GM21390 (cell line): ENCODE results near the gene CTIF.
"Not testable (repeated sequence)": the region's sequence is repeated elsewhere in the genome, so short reads cannot be mapped to it uniquely, and the experiment has no call there.

Source experiments
- ATAC-seq: cut with Tn5 transposase; IDR thresholded peaks from one replicate; pipeline ENCODE4 v1.9.1; 2021; ENCODE audit not compliant: unreplicated experiment

The CTIF gene

DNA sequence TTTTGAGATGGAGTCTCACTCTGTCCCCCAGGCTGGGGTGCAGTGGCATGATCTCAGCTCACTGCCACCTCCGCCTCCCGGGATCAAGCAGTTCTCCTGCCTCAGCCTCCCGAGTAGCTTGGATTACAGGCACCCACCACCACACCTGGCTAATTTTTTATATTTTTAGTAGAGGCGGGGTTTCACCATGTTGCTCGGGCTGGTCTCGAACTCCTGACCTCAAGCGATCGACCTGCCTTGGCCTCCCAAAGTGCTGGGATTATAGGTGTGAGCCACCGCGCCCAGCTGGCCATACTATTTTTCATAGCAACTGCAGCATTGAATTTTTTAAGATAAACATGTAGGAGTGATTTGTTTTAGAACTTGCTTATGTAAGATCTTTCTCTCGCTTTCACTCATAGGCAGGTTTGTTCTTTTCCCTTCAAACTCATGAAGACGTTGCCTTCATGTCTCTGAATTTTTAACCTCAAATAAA is 273.2 kb downstream of the CTIF start:
- ATAC-seq: not testable (repeated sequence)

DNA sequence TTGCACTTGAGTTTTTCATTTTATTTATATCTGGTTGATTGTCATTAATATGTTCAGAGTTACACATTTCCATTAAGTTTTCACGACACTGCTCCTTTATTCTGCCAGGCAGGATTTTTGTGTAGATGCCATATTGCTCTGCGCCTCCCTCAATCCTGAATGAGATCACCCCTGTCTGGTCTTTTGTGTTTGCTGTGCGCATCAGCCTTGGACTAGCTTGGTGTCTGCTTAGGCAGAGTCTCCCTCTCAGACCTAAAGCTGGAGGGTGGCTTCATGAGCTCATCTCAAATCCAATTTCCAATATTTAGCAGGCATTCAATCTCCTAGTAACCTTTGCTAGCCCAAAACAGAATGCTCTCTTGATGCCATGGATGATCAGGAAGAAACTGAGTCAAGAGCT is 274.5 kb downstream of the CTIF start:
- no peak for ATAC-seq

DNA sequence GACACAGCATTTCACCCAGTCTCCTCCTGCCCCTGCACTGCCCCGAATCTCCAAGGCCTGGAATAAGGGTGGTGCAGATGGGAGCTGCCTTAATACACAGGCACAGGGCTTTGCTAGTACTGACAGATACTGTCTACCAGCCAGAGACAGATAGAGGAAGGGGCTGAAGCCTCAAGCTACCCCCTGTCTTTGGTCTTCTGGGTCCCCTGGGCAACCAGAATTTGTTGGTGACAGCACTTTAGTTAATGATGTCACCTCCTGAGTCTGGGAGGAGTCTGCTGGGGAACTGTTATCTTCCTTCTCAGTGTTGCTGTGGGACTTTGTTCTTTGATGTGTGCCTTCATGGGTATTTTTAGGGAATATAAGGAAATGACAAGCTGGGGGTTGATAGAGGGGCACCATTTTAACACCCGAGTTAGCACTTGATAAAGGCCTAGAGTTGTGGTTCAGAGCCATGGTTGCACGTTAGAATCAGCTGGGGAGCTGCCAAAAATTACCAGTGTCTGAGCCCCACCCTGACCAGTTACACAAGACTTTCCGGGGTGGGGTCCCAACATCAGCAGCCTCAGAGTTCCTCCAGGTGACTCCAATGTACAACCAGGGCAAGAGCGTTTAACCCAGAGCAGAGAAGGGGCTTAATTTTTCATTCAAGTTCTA is 275.1 kb downstream of the CTIF start:
- no peak for ATAC-seq

DNA sequence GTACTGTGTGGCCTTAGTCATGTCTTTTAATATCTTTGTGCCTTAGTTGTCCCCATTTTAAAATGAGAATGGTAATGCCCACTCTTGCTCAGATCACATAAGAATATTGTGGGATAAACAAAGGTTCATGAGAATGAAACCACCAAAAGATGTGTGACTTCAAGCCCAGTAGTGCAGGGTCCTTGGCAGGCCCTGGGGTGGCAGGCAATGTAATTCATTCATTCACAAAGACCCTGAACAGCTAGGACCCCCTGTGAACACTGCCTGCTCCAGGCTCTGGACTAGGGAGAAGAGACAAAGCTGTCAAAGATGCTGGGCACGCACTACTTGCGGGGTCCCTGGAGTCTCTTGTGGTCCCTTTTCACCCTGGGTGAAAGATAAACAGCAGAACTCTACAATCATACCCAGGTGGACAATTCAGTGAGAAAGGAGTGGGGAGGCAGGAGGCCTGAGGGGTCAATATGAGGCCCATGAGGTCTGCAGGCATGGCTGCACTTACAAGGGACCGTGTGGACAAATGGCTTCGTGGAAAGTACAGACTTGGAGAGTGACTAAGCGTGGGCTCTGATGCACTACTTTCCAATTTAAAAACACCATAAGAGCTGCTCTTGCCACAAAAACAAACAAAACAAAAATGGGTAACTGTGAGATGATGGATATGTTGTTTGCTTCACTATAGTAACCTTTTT is 275.8 kb downstream of the CTIF start:
- ATAC-seq: no peak

DNA sequence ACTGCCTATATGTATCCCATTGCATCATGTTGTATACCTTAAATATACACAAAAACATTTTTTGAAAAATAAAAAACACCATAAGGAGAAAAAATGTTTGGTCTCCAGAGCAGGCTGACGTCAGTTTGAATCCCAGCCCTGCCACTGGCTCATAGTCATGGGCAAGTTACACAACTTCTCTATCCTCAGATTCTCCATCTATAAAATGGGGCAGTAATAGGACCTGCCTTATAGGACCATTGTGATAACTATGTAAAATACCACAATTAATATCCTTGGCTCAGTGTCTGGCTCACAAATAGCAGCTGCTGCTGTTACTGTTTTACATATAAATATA is 276.3 kb downstream of the CTIF start:
- no peak for ATAC-seq

DNA sequence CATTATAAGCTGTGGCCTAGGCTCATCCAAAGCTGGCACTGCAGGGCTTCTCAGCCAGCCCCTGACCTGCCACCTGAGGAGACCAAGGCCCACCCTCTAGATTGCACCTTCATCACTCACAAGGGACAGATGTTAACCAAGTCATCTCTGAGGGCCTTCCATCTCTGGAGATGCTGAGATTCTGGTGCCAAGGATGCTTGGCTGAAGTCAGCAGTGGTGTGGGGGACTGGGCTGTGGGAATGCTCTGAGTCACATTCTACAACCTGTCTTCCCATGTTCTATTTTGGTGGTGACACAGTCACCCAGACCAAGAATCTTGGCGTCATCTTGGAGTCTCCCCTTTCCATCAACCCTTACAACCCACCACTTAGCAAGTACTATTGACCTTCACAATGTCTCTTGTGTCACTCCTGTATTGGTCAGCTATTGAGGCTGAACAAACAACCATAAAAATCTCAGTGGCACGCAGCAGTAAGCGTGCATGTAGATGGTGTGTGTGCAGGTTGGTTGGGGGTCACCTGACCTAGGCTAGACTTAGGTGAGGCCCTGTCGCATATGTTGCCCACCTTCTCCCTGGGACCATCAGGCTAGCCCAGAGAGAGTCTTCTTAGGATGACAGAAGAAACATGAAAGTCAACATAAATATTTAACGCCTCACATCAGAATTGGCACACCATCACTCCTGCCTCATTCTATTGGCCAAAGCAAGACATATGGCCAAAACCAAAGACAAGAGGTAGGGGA is 276.9 kb downstream of the CTIF start:
- ATAC-seq: no peak

DNA sequence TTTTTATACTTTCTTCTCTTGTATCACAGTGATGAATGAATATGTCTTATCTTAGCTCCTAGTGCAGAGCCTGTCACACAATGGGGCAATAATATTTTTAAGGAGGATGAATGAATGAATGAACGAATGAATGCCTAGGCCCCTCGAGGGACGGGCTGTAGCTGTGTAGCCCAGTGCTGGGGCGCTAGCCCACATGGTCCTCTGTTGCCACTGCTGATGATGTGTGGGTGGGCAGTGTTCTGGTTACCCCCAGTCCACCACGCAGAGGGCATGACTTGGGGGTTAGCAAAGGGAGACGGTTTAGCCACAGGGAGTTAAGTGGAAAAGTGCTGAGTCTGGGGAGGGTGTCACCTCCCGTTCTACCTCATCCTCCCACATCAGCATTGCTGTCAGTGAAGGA is 277.7 kb downstream of the CTIF start:
- ATAC-seq: no peak

DNA sequence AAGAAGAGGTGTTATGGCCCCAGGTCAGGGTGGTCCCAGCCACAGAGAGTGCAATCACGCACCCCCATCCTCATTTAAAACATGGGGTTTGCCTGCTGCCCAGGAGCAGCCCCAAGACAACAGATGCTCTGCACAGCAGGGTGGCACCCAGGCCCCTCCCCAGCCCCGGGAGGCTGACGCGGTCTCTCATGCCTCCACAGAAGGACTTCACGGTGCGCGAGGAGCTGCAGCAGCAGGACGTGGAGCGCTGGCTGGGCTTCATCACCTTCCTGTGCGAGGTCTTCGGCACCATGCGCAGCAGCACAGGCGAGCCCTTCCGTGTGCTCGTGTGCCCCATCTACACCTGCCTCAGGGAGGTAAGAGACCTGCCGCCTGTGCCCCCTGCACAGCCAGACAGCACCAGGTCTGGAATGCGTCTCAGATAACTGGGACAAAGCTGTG is 278.2 kb downstream of the CTIF start:
- ATAC-seq: no peak

DNA sequence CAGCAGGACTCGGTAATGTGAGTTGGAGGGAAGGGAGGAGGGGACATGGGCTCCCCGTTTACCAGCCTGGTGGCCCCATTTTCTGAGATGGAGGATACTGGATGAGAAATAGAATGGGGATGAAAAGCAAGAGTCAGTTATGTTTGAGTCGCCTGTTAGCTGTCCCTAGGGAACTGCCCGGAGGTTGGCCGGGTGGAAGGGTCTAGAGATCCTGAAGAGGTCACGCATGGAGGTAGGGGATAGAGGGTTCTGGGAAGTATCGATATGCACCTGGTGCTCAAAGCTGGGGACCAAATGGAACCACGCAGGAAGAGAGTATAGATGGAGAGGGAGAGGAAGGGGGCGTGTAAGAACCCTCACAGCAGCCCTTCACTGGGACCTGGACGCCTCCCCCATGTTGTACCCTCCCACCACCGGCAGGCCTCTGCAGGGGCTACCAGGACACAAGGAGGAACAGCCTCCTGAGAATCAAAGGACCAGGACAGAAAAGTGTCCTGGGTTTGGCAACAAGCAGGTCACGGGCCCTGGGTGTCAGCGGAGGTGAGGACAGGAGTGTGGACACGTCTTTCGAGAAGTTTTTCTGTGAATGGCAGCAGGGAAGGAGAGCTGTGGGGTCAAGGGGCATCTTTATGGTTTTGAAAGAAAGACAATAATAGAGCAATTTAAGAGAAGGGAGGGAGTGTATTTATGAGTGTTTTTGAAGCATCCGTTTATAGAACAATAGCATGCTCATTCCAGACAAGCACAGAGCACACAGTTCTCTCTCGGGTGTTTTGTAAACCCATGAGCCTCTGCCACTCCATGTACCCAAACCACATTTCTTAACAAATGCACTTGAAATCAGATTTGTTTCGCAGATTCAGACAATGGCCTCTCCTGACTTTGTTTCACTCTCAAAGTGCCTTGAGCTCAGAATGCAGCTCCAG is 279.8 kb downstream of the CTIF start:
- no peak for ATAC-seq

DNA sequence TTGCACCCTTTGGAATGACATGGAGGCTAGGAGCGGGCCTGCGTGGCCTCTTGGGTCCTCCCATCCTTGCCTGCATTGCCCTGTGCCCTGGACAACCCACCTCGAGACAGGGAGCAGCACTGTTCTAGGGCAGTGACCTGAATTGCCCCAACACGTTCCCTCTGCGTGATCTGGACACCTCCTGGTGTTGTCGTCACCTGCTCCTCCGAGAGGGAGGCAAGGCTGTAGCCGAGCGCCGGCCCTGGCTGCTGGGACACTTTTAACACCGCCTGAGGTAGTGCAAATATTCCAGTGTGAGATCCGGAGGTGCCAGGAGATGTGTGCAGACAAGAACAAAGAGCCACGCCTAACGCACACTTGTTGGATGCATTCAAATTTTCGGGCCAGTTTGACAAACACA is 280.4 kb downstream of the CTIF start:
- ATAC-seq: no peak

DNA sequence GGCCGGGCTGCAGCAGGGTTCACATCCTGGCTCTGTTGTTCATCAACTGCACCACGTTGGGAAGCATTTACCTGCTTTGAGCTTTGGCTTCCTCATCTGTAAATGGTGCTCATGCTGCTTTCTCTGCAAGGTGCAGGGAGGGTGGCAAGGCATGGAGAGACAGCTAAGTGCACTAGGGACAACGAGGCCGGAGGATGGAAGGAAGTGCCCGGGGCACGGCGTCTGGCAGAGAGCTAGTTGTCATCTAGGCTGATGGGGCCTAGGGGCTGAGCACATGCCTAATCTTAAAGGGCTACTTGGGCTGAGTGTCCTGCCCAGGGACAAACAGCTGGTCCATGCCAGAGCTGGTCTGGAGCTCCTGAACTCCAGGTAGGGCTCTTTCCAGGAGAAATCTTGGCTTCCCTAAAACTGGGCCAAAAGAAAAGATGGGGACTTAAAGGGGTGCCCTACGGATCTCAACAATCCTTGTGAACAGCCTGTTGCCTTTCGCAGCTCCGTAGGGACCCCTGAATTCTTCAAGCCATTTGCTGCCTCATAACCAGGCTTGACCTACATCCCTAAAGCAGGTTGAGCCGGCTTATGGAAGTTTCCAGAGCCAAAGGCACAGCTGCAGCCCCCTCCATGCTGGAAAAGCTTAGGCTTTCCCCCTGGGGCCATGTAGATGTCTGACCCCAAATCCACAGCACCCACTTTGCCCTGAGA is 281.1 kb downstream of the CTIF start:
- no peak for ATAC-seq

DNA sequence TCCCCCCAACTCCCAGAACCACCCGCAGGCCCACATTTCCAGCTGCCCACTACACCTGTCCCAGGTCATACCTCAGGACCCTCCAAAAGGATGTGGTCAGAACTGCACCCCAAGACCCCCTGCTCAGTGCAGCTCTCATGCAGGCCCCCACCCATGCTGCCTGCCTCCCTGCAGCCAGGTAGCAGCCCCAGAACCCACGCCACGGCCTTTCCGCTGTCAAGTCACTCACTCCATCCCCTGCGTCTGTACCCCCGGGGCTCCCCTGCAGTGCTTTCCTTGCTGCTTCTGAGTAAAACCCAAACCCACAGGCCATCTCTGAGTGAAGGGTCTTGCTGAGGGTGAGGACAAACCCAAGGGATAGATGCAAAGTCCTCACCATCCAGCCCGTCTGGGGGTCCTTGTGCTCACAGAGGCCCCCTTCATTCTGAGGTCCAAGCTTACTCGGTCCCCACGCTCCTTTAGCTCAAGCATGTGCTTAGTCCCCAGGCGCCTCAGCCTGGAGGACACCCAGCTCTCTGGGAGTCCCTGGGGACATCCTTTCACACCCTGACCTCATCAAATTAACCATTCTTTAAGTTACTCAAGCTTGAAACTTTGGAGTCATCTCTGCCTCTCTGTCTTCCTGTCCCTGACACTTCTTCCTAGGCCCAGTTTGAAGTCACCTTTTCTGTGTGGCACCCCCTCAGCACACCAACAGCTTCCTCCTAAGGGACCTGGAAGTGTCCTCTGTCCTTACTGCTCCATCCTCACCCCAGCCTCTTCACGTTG is 281.8 kb downstream of the CTIF start:
- ATAC-seq: peak; percentile 88

DNA sequence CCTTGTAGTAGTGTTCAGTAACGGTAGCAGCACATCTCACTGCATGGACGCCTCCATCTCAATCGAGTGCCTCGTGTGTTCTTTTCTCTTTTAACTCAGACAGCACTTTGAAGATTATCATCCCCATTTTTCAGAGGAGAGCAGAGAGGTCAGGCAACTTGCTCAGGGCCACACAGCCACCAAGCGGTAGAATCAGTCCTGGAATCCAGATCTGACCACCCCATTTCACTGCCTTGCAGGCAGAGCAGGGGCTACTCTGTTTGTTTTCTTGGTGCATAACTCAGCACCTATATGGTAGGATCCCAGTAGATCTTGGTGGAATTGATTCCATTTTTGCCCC is 282.4 kb downstream of the CTIF start:
- no peak for ATAC-seq

DNA sequence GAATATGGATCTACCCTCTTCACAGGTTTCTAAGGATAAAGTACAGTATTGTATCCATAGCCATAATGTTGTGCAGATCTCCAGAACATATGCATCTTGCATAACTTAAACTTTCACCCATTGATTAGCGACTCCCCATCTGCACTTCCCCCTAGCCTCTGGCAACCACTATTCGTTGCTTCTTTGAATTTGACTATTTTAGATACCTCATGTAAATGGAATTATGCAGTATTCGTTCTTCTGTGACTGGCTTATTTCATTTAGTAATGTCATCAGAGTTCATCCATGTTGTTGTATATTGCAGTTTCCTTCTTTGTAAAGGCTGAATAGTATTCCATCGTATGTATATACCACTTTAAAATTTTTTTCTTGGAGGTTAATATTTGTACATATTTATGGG is 283.0 kb downstream of the CTIF start:
- ATAC-seq: no peak

DNA sequence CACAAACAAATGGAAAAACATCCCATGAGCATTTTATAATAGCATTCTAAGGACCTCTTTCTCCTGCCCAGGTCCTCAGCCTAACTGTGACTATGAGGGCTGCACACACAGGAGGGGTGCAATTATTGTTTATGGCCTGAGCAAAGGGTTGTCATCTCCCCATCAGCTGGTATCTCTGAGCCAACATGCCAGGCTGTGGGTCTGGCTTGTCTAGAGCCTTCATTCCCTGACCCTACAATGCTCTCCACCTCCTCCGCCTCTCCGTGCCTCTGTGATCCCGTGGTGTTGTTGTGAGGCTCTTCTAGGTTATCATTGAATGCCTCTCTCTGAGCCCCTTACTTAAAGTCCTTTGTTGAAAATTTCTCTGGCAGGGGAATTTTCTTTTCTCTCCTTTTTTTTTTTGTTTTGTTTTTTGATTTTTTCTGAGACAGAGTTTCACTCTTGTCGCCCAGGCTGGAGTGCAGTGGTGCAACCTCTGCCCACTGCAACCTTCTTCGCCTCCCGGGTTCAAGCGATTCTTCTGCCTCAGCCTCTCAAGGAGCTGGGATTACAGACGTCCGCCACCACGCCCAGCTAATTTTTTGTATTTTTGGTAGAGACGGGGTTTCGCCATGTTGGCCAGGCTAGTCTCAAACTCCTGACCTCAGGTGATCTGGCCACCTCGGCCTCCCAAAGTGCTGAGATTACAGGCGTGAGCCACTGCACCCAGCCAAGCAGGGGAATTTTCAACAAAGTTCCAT is 285.6 kb downstream of the CTIF start:
- no peak for ATAC-seq

DNA sequence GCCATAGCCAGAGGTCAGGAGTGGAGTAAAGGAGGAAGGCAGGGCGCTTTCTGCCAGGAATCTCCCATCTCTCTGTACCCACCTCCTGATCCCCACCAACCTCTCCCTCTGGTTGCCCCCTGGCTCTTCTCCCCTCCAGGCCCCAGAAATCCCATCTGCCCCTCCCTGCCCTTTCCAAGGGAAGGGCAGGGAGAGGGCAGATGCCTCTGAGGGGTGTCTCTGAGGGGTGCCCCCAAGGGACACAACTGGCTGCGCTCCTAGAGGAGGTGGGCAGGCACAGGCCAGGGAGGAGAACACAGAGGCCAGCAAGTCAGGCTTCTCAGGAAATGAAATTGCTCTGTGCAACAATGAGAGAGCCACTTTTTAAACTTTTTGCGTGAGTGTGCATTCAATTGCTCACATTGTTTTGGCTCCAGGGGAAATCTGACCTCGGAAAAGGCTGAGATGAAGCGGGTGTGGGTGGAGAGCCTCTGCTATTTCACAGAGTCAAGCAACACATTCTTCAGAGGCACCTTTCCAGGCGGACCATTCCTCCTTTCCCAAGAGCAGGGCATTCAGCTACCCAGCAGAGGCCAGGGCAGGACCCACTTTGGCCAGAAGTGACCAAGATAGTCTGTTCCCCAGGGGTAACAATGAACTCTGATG is 286.4 kb downstream of the CTIF start:
- no peak for ATAC-seq

DNA sequence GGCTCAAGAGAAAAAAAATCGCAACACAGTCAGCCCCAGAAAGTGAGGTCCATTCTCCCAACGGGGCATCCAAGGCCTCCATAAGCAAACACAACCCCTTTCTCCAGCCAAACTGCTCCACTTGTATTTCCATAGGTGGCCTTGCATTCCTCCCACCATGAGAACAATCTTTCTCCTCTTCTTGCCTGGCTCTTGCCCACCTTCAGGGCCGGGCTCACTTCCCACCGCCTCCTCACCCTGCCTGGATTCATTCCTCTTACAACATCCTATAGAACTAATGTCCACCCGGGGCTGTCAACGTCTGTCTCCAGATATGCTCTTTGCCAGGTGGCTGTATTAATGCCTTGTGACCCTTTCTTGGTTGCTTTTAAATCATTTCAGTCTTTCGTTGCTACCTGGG is 287.4 kb downstream of the CTIF start:
- ATAC-seq: no peak

DNA sequence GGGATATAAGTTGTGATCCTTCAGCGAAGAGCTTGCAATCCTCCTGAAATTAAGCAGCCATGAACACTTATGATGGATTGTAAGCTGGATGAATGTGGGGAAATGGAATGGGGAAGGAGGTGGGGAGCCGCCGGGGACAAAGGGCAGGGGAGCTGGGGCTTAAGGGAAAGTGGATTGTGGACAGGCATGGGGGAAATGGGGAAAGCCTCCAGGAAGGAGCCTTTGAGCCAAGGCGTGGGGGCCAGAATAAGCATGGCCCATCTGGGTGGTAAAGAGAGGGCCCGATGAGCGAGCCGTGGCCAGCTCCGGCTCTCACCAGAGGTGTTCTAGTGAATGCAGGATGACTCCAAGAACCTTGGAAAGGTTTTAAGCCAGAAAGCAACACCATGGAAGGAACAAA is 288.0 kb downstream of the CTIF start:
- ATAC-seq: no peak
